GM23248 (cell line): ENCODE data around the gene RMI2. TPM values are rescaled to one million over a fixed set of nuclear protein-coding genes. Genes with fewer than 3 reads are reported as not detected.

Source experiments
- DNase-seq: peaks from one replicate; pipeline ENCODE4 v3.0.0-alpha.2; 2015
- H2AFZ ChIP-seq: fragments of 200-600 bp; sonication (generic); 2 replicates; pipeline ENCODE4 v1.6.1; 2016; ENCODE audit warnings: antibody characterized with exemption
- H3F3A ChIP-seq: fragments of 200-600 bp; sonication (generic); 2 replicates; pipeline ENCODE4 v1.6.1; 2016; ENCODE audit warnings: mild to moderate bottlenecking, antibody characterized with exemption, mixed run types; ENCODE audit not compliant: insufficient read depth
- H3K27ac ChIP-seq: fragments of 200-600 bp; sonication (generic); 2 replicates; pipeline ENCODE4 v1.5.1; 2016; ENCODE audit warnings: mild to moderate bottlenecking
- H3K27me3 ChIP-seq: fragments of 200-600 bp; sonication (generic); replicated peaks from 2 replicates; pipeline ENCODE4 v1.6.1; 2016; ENCODE audit warnings: mild to moderate bottlenecking; ENCODE audit not compliant: insufficient read depth
- H3K36me3 ChIP-seq: fragments of 200-600 bp; sonication (generic); 2 replicates; pipeline ENCODE4 v1.6.1; 2016; ENCODE audit warnings: low read depth, mild to moderate bottlenecking
- H3K4me1 ChIP-seq: fragments of 200-600 bp; sonication (generic); 2 replicates; pipeline ENCODE4 v1.6.1; 2016; ENCODE audit warnings: mild to moderate bottlenecking; ENCODE audit not compliant: insufficient read depth
- H3K4me2 ChIP-seq: fragments of 200-600 bp; sonication (generic); one replicate; pipeline ENCODE4 v1.6.1; 2016; ENCODE audit warnings: mild to moderate bottlenecking; ENCODE audit not compliant: unreplicated experiment
- H3K4me3 ChIP-seq: fragments of 200-600 bp; sonication (generic); 2 replicates; pipeline ENCODE4 v1.5.1; 2016; ENCODE audit warnings: mild to moderate bottlenecking
- H3K79me2 ChIP-seq: fragments of 200-600 bp; sonication (generic); 2 replicates; pipeline ENCODE4 v1.6.1; 2016; ENCODE audit warnings: mild to moderate bottlenecking; ENCODE audit not compliant: insufficient read depth
- H3K9ac ChIP-seq: fragments of 200-600 bp; sonication (generic); 2 replicates; pipeline ENCODE4 v1.6.1; 2016; ENCODE audit warnings: mild to moderate bottlenecking
- H3K9me2 ChIP-seq: fragments of 200-600 bp; sonication (generic); 2 replicates; pipeline ENCODE4 v1.6.1; 2016; ENCODE audit warnings: mixed run types, mild to moderate bottlenecking, moderate library complexity; ENCODE audit not compliant: insufficient read depth
- H3K9me3 ChIP-seq: fragments of 200-600 bp; sonication (generic); one replicate; pipeline ENCODE4 v1.6.1; 2017; ENCODE audit warnings: low read depth
- H4K20me1 ChIP-seq: fragments of 200-600 bp; sonication (generic); 2 replicates; pipeline ENCODE4 v1.6.0; 2016; ENCODE audit not compliant: insufficient read depth
- EZH2 ChIP-seq: fragments of 200-600 bp; sonication (generic); IDR thresholded peaks from 2 replicates; pipeline ENCODE4 v1.6.1; 2018; ENCODE audit warnings: antibody characterized with exemption, mild to moderate bottlenecking; ENCODE audit not compliant: insufficient read depth, poor library complexity, severe bottlenecking
- EZH2phosphoT487 ChIP-seq: fragments of 200-600 bp; sonication (generic); IDR thresholded peaks from 2 replicates; pipeline ENCODE4 v1.6.1; 2018; ENCODE audit warnings: antibody characterized with exemption, moderate library complexity, mild to moderate bottlenecking, low read depth; ENCODE audit not compliant: insufficient read depth
- WGBS, 2 experiments: methylation state at CpG; one replicate each; pipeline ENCODE4 v1.1.6; 2015 to 2017; ENCODE audit warnings: low lambda C conversion rate in 2 of 2, low coverage in 1 of 2; ENCODE audit errors: missing lambda C conversion rate in 2 of 2; 5-methylcytosine and 5-hydroxymethylcytosine counted together
- in situ Hi-C: fragments of 300-500 bp; cut with MboI; formaldehyde crosslinking; loops from 2 replicates; pipeline ENCODE4 v1.15.0; 2020
- polyA plus RNA-seq: library from polyadenylated mRNA; unstranded; fragments of >200 nt; fragmentation: Nextera tagmentation; extraction: Ambion mirVana; gene quantifications from 2 replicates; pipeline ENCODE4 v1.2.1, GENCODE V29; 2016
- total RNA-seq: library from RNA; depleted of rRNA; stranded (reverse); fragments of >200 nt; shearing (Covaris generic); gene quantifications from 2 replicates; pipeline ENCODE4 v1.2.3, GENCODE V29; 2014

RMI2 gene
- total and polyA plus RNA-seq, 2 experiments from 2014 or later, result 8.5 to 11.9 TPM

DNA sequence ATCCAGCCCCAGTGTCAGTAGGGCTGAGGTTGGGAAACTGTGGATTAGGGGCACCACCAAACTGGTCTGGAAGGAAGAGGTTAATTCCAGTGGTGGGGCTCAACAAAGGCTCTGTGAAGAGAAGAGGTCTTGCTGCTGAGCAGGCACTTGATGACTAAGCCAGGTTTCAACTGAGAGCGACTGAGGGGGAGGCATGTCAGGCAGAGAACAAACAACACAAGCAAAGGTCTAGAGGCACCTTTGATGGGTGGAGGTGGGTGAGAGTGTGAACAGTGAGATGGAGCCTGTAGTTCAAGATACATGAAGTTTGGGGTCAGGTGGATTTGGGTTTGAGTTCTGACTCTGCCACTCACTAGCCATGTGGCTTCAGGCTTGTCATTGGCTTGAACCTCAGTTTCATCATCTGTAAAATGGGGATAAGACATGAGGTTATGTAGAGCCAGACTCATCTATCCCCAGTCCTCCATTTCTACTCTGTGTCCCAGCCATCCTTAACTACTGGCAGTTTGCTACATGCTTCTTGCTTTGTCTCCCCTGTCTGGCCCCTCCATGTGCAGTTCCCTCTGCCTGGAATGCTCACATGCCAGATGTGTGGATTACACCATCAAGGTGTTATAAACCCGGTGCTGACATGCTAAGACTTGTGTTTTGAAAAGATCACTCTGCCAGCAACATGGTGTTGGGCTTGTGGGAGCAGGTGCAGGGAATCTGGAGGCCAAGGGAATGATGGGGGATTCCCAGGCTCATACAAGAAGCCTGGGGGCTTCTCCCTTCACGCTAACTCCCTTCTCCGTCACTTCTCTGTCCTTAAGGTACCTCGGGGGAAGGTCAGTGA is 3.0 kb upstream of the RMI2 start:
- Histone ChIP-seq H3K9me2 (no peaks in the 10 kb centered on the region), H3K9ac (no peak overlapping the region), H3K27ac (no peak overlapping the region), H3K36me3 (no peaks in the 10 kb centered on the region), H3K4me3 (no peak overlapping the region), H3K9me3 (no peaks in the 10 kb centered on the region), H3K4me2 (no peak overlapping the region), H4K20me1 (no peaks in the 10 kb centered on the region), H3F3A (no peaks in the 10 kb centered on the region), H3K4me1 (no peaks in the 10 kb centered on the region), H3K27me3 (no peaks in the 10 kb centered on the region), H3K79me2 (peaks cover 13% of the 10 kb centered on the region), H2AFZ (no peak overlapping the region)
- 47 to 56% methylated on average over 5 of the region's 5 CpGs for WGBS, 2 experiments
- in situ Hi-C loops, result no loop called here
- TF ChIP-seq EZH2 (no peak), EZH2phosphoT487 (no peak)
- no peak for DNase-seq

DNA sequence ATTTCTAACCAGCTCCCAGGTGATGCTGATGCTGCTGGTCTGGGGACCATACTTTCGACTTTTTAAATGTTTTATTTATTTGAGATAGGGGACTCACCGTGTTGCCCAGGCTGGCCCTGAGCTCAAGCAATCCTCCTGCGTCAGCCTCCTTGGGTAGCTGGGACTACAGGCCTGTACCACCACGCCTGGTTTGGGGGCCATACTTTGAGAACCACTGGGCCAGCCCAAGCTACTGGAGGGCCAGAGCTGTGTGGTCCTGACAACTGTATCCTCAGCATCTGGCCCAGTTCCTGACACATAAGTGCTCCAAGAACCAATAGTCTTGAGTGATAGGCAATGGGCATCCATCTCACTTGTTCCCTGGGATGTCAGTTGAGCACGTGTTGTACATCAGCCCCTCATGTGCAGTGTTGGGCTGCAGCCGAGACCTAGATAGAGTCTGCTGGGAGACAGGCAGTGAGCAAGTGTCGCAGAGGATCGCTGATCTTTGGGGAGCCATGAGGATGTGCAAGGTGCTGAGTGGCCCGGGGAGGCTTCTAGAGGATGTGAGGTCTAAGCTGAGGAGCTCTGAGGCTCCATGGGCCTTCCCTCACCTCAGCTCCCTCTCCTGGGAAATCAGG is 1.6 kb downstream of the RMI2 start:
- peak overlapping the region; percentile 75 for H3K4me2 ChIP-seq
- H3K27me3 ChIP-seq, result no peaks in the 10 kb centered on the region
- DNase-seq, result no peak
- H3K27ac ChIP-seq, result no peak overlapping the region
- peaks cover 39% of the 10 kb centered on the region for H3F3A ChIP-seq
- H3K9me2 ChIP-seq, result no peaks in the 10 kb centered on the region
- peaks cover 28% of the 10 kb centered on the region for H3K79me2 ChIP-seq
- H4K20me1 ChIP-seq, result no peaks in the 10 kb centered on the region
- 65 to 68% methylated on average over 9 of the region's 9 CpGs for WGBS, 2 experiments
- TF ChIP-seq EZH2phosphoT487 (no peak), EZH2 (no peak)
- H3K9me3 ChIP-seq, result no peaks in the 10 kb centered on the region
- in situ Hi-C loops, result no loop called here
- H2AFZ ChIP-seq, result no peak overlapping the region
- H3K9ac ChIP-seq, result no peak overlapping the region
- H3K4me1 ChIP-seq, result peaks cover 27% of the 10 kb centered on the region
- no peak overlapping the region for H3K4me3 ChIP-seq
- H3K36me3 ChIP-seq, result no peaks in the 10 kb centered on the region

DNA sequence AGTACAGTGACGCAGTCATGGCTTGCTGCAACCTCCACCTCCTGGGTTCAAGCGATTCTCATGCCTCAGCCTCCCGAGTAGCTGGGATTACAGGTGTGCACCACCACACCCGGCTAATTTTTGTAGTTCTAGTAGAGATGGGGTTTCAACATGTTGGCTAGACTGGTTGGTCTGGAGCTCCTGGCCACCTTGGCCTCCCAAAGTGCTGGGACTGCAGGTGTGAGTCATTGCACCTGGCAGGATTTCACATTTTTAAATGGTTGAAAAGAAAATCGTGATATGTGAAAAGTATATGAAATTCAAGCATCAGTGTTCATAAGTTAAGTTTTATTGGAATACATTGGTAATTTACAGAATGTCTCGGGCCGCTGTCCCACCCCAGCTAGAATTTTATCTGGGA is 2.6 kb downstream of the RMI2 start:
- Histone ChIP-seq H3K79me2 (peaks cover 30% of the 10 kb centered on the region), H3K9me2 (no peaks in the 10 kb centered on the region), H3K4me3 (no peak overlapping the region), H3K4me1 (peaks cover 27% of the 10 kb centered on the region), H3K27me3 (no peaks in the 10 kb centered on the region), H3K27ac (no peak overlapping the region), H3K9ac (no peak overlapping the region), H3K9me3 (no peaks in the 10 kb centered on the region), H3K4me2 (no peak overlapping the region), H3F3A (peaks cover 41% of the 10 kb centered on the region), H2AFZ (no peak overlapping the region), H4K20me1 (no peaks in the 10 kb centered on the region), H3K36me3 (no peaks in the 10 kb centered on the region)
- DNase-seq, result no peak
- TF ChIP-seq EZH2phosphoT487, result no peak
- no peak for TF ChIP-seq EZH2
- WGBS, 2 experiments, result 81 to 82% methylated on average over 7 of the region's 7 CpGs
- in situ Hi-C loops, result no loop called here

DNA sequence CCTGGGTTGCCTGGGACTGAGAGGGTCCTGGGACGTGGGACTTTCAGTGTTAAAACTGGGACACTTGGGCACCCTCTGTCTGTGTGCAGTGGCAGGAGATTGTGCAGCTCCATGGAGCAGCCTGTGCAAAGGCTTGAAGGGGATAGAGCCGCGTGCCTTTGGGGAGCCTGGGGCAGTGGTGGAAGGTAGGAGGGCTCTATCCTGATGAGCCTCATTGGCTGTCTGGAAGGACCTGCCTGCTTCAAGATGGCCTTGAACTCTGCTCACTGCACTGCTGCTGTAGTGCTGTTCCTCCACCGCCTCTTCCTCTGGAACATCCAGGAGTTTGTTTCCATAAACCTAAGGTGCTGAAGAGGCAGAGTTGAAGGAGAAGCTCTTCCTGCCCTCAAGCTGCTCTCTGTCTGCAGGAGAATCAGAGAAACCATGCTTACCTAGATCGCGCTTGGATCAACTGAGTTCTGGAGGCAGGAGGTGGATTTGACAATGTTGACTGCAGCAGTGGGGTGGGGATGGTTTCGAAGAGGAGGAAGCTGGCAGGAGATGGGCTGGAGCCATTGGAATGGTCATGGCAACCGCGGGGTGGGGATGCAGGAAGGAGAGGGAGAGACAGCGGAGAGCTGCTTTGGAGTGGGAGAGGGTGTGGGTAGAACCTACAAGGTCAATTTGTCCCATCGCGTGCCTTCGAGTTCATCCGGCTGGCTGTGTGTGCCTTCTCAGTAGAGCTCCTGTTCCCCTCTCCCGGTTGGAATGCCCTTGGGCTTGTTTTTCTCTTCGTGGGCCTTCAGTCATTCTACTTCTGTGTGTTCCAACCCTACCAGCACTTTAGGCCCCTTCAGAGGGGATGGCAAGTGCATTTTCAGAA is 3.7 kb downstream of the RMI2 start:
- peaks cover 32% of the 10 kb centered on the region for H3K79me2 ChIP-seq
- DNase-seq, result no peak
- no peaks in the 10 kb centered on the region for H4K20me1 ChIP-seq
- H3K4me3 ChIP-seq, result no peak overlapping the region
- peak overlapping the region; percentile 63 for H3K4me2 ChIP-seq
- H2AFZ ChIP-seq, result peak overlapping the region; percentile 37; the same call in 1 of the 2 replicates
- H3K9ac ChIP-seq, result peak overlapping the region; percentile 78
- no peaks in the 10 kb centered on the region for H3K9me2 ChIP-seq
- H3K4me1 ChIP-seq, result peaks cover 27% of the 10 kb centered on the region
- H3K9me3 ChIP-seq, result no peaks in the 10 kb centered on the region
- H3K27ac ChIP-seq, result peak overlapping the region; percentile 95
- peaks cover 41% of the 10 kb centered on the region for H3F3A ChIP-seq
- TF ChIP-seq EZH2phosphoT487 (no peak), EZH2 (no peak)
- H3K36me3 ChIP-seq, result no peaks in the 10 kb centered on the region
- in situ Hi-C loops, result no loop called here
- H3K27me3 ChIP-seq, result no peaks in the 10 kb centered on the region
- WGBS, 2 experiments, result 85 to 87% methylated on average over 15 to 16 of the region's 16 CpGs
